ENCODE results near the gene KIF26A. TPM values are rescaled to one million over a fixed set of nuclear protein-coding genes. Genes with fewer than 3 reads are reported as not detected.
A peak's percentile ranks its signal among the peaks of the same experiment; 100 is the strongest.

The KIF26A gene
- total and polyA plus RNA-seq, 2 experiments from 2014 or later, result 5.6 to 103 TPM

- no peak for TF ChIP-seq REST (IDR thresholded peaks at IDR 0.05; ENCODE audit: unreplicated experiment)
- TF ChIP-seq JUNB (IDR thresholded peaks at IDR 0.05; ENCODE audit: unreplicated experiment), result no peak
- no peak for TF ChIP-seq EZH2phosphoT487 (IDR thresholded peaks at IDR 0.05; ENCODE audit: unreplicated experiment)
- no peak for TF ChIP-seq NANOG (IDR thresholded peaks at IDR 0.05; ENCODE audit: borderline replicate concordance)
- no peak for TF ChIP-seq CTCF (conservative IDR thresholded peaks at IDR 0.05; ENCODE audit: low read depth in 2 of 2)
These were observed 23.2 kb upstream of the KIF26A start (continued) for GRCh38 chr14:104115131-104115600.

- peak overlapping the region; percentile 45 for H3K4me3 Mint-ChIP-seq
- no peaks in the 10 kb centered on the region for H3K79me2 ChIP-seq (replicated peaks; ENCODE audit: insufficient read depth)
- no peaks in the 10 kb centered on the region for H3K36me3 ChIP-seq (ENCODE audit: insufficient read depth)
- DNase-seq (ENCODE audit: low spot score), result no peak
- no peak for ATAC-seq
- H3K4me3 ChIP-seq, result no peak overlapping the region
- H3K4me2 ChIP-seq, result no peak overlapping the region; the same call in 1 of the 2 replicates
- no peak overlapping the region for H2AFZ ChIP-seq
- H3K27ac ChIP-seq (ENCODE audit: low read depth), result no peak overlapping the region
- H4K20me1 ChIP-seq (replicated peaks; ENCODE audit: insufficient read depth), result no peaks in the 10 kb centered on the region
- H3K4me1 Mint-ChIP-seq, result peaks cover 2% of the 10 kb centered on the region; the same call in 1 of the 3 replicates
- H3K27me3 Mint-ChIP-seq (ENCODE audit: insufficient read depth, low read depth, poor library complexity), result peaks cover 36% of the 10 kb centered on the region
- no peaks in the 10 kb centered on the region for H3K9me2 ChIP-seq (ENCODE audit: insufficient read depth)
- no peaks in the 10 kb centered on the region; the same call in 1 of the 2 replicates for H3K4me1 ChIP-seq (ENCODE audit: insufficient read depth)
- H3K9me3 Mint-ChIP-seq, result no peaks in the 10 kb centered on the region
- H3K27ac Mint-ChIP-seq, result no peak overlapping the region
- H3K27me3 ChIP-seq (ENCODE audit: insufficient read depth), result peaks cover 36% of the 10 kb centered on the region
- no peaks in the 10 kb centered on the region for H3F3A ChIP-seq (replicated peaks; ENCODE audit: low read depth)
- no peaks in the 10 kb centered on the region for H3K36me3 Mint-ChIP-seq (ENCODE audit: low read depth)
- TF ChIP-seq CTCF (conservative IDR thresholded peaks at IDR 0.05; ENCODE audit: low read depth in 2 of 2), result no peak
- TF ChIP-seq REST (IDR thresholded peaks at IDR 0.05; ENCODE audit: unreplicated experiment), result no peak
- no peak for TF ChIP-seq JUNB (IDR thresholded peaks at IDR 0.05; ENCODE audit: unreplicated experiment)
- TF ChIP-seq ZNF331 (CRISPR knock-in tag; IDR thresholded peaks at IDR 0.05; ENCODE audit: low read depth), result no peak
- no peak for TF ChIP-seq EZH2phosphoT487 (IDR thresholded peaks at IDR 0.05; ENCODE audit: unreplicated experiment)
- no peak for TF ChIP-seq ETS1 (IDR thresholded peaks at IDR 0.05)
- no peak for TF ChIP-seq CREB1 (CRISPR knock-in tag; IDR thresholded peaks at IDR 0.05; ENCODE audit: low read depth)
- TF ChIP-seq EZH2 (IDR thresholded peaks at IDR 0.05; ENCODE audit: low read depth, unreplicated experiment), result no peak
- TF ChIP-seq NANOG (IDR thresholded peaks at IDR 0.05; ENCODE audit: borderline replicate concordance), result no peak
- no peak for TF ChIP-seq STAT1 (IDR thresholded peaks at IDR 0.05; ENCODE audit: unreplicated experiment)
- no peak for TF ChIP-seq POLR2AphosphoS5 (IDR thresholded peaks at IDR 0.05; ENCODE audit: low read depth)
These were observed 22.6 kb upstream of the KIF26A start for GRCh38 chr14:104115691-104116287.
